SJSA1 (cell line): ENCODE measurements around the gene SHISA6. TPM values are rescaled to one million over a fixed set of nuclear protein-coding genes. Genes with fewer than 3 reads are reported as not detected.

Experiments
- DNase-seq, 2 experiments: peaks; one replicate each; pipeline ENCODE4 v3.0.0-alpha.2; 2015 to 2020; ENCODE audit warnings: low spot score in 2 of 2, low read depth in 1 of 2
- H3K27ac ChIP-seq: fragments of 250-450 bp; sonication (Bioruptor Pico); 2 replicates; pipeline ENCODE4 v1.5.1; 2020; ENCODE audit warnings: mild to moderate bottlenecking, moderate library complexity
- H3K27me3 ChIP-seq: fragments of 250-450 bp; sonication (Bioruptor Pico); replicated peaks from 2 replicates; pipeline ENCODE4 v1.5.1; 2020; ENCODE audit warnings: mild to moderate bottlenecking, moderate library complexity
- H3K36me3 ChIP-seq: fragments of 250-450 bp; sonication (Bioruptor Pico); 2 replicates; pipeline ENCODE4 v1.5.1; 2020; ENCODE audit warnings: mild to moderate bottlenecking
- H3K4me1 ChIP-seq: fragments of 250-450 bp; sonication (Bioruptor Pico); replicated peaks from 2 replicates; pipeline ENCODE4 v1.6.1; 2021; ENCODE audit warnings: mild to moderate bottlenecking
- H3K4me3 ChIP-seq: fragments of 250-450 bp; sonication (Bioruptor Pico); 2 replicates; pipeline ENCODE4 v1.5.1; 2020; ENCODE audit warnings: mild to moderate bottlenecking
- H3K9me3 ChIP-seq: fragments of 250-450 bp; sonication (Bioruptor Pico); replicated peaks from 2 replicates; pipeline ENCODE4 v1.5.1; 2020; ENCODE audit warnings: mild to moderate bottlenecking
- total RNA-seq: library from RNA; depleted of rRNA; stranded (reverse); fragments of >200 nt; shearing (Covaris generic); gene quantifications from 2 replicates; pipeline ENCODE4 v1.2.3, GENCODE V29; 2014

Gene SHISA6
- total RNA-seq, 1 experiment from 2014 or later: 0.05 TPM

- Histone ChIP-seq H3K27ac (no peak overlapping the region), H3K4me3 (no peak overlapping the region), H3K36me3 (no peaks in the 10 kb centered on the region), H3K9me3 (0 out of 2 replicates have a peak, but pooled peaks cover 2% of the 10 kb centered on the region), H3K27me3 (no peaks in the 10 kb centered on the region), H3K4me1 (no peaks in the 10 kb centered on the region)
- DNase-seq: no peak
Measured at GRCh38 chr17:11555530-11555929, 314.5 kb downstream of the SHISA6 start.

- no peaks in the 10 kb centered on the region for H3K36me3 ChIP-seq
- no peak overlapping the region for H3K4me3 ChIP-seq
- no peak overlapping the region for H3K27ac ChIP-seq
- no peaks in the 10 kb centered on the region for H3K4me1 ChIP-seq
- no peaks in the 10 kb centered on the region for H3K9me3 ChIP-seq
- no peaks in the 10 kb centered on the region for H3K27me3 ChIP-seq
- no peak for DNase-seq
Measured at GRCh38 chr17:11557727-11558452, 316.9 kb downstream of the SHISA6 start.

DNA sequence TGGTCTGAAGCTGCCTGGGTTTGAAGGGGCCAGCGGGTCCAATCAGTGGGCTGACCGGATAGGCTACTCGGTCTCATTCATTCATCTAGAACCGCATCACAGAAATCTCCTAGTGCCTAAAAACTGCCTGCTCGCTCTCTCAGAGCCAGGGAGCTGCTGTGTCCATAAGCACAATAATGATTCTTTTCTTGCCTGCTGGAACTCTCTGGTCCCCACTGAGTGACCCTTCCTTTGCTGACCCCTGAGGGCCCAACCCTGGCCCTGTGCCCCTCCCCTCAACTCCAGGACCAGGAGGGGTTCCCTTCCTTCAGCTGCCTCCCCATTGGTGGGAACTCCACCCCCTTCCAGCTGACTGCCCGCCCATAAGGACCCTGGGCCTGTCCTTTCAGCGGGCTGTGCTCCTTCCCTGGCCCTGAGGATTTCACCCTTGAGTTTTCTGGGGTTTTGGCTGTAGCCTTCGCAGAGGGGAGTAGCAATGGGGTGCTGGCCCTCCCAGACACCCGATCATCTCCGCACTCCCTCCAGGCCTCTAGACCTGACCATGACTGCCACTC, 317.7 kb downstream of the SHISA6 start:
- Histone ChIP-seq H3K27me3 (no peaks in the 10 kb centered on the region), H3K4me1 (no peaks in the 10 kb centered on the region), H3K9me3 (no peaks in the 10 kb centered on the region), H3K36me3 (no peaks in the 10 kb centered on the region), H3K27ac (no peak overlapping the region), H3K4me3 (no peak overlapping the region)
- DNase-seq: no peak

GRCh38 chr17:11559601-11560000, 318.6 kb downstream of the SHISA6 start:
- no peak for DNase-seq
- no peaks in the 10 kb centered on the region for H3K36me3 ChIP-seq
- H3K4me1 ChIP-seq: no peaks in the 10 kb centered on the region
- no peak overlapping the region for H3K27ac ChIP-seq
- no peak overlapping the region for H3K4me3 ChIP-seq
- no peaks in the 10 kb centered on the region for H3K9me3 ChIP-seq
- no peaks in the 10 kb centered on the region for H3K27me3 ChIP-seq

GRCh38 chr17:11561281-11561680, 320.3 kb downstream of the SHISA6 start:
- Histone ChIP-seq H3K4me1 (no peaks in the 10 kb centered on the region), H3K27me3 (no peaks in the 10 kb centered on the region), H3K4me3 (no peak overlapping the region), H3K9me3 (no peaks in the 10 kb centered on the region), H3K36me3 (no peaks in the 10 kb centered on the region), H3K27ac (no peak overlapping the region)
- DNase-seq: no peak

- no peak overlapping the region for H3K27ac ChIP-seq
- no peaks in the 10 kb centered on the region for H3K9me3 ChIP-seq
- H3K4me1 ChIP-seq: no peaks in the 10 kb centered on the region
- no peak for DNase-seq
- H3K27me3 ChIP-seq: no peaks in the 10 kb centered on the region
- no peaks in the 10 kb centered on the region for H3K36me3 ChIP-seq
- H3K4me3 ChIP-seq: no peak overlapping the region
Measured at GRCh38 chr17:11561702-11562101, 320.7 kb downstream of the SHISA6 start.

- Histone ChIP-seq H3K4me1 (no peaks in the 10 kb centered on the region), H3K9me3 (no peaks in the 10 kb centered on the region), H3K36me3 (no peaks in the 10 kb centered on the region), H3K4me3 (no peak overlapping the region), H3K27me3 (no peaks in the 10 kb centered on the region), H3K27ac (no peak overlapping the region)
- DNase-seq: no peak
Measured at GRCh38 chr17:11564589-11565380, 323.8 kb downstream of the SHISA6 start.

- Histone ChIP-seq H3K27me3 (no peaks in the 10 kb centered on the region), H3K9me3 (no peaks in the 10 kb centered on the region), H3K4me1 (no peaks in the 10 kb centered on the region), H3K36me3 (no peaks in the 10 kb centered on the region), H3K4me3 (no peak overlapping the region), H3K27ac (no peak overlapping the region)
- DNase-seq: no peak
Measured at GRCh38 chr17:11565591-11565990, 324.6 kb downstream of the SHISA6 start.

DNA sequence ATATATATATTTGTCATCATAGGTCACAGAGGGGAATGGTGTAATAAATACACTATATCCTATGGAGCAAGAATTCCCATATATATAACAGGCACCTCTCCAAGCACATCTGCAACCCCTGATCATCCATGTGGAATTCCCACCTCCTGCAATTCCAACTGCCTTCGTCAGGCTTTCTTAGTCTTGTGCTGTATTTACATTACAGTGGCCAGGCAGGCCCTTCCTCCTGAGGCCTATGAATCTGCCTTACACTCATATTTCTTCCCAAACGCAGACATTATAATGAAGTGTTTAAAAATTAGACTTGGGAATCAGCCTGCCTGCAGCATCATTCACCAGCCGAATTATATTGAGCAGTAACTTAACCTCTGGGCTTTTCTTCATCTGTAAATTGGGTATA, 338.0 kb downstream of the SHISA6 start:
- DNase-seq: no peak
- no peaks in the 10 kb centered on the region for H3K27me3 ChIP-seq
- no peaks in the 10 kb centered on the region for H3K9me3 ChIP-seq
- H3K36me3 ChIP-seq: no peaks in the 10 kb centered on the region
- H3K4me3 ChIP-seq: no peak overlapping the region
- no peaks in the 10 kb centered on the region for H3K4me1 ChIP-seq
- no peak overlapping the region for H3K27ac ChIP-seq

GRCh38 chr17:11580677-11581076, 339.7 kb downstream of the SHISA6 start:
- H3K9me3 ChIP-seq: no peaks in the 10 kb centered on the region
- DNase-seq: no peak
- no peak overlapping the region for H3K27ac ChIP-seq
- no peaks in the 10 kb centered on the region for H3K36me3 ChIP-seq
- H3K4me1 ChIP-seq: no peaks in the 10 kb centered on the region
- no peak overlapping the region for H3K4me3 ChIP-seq
- H3K27me3 ChIP-seq: no peaks in the 10 kb centered on the region

- H3K36me3 ChIP-seq: no peaks in the 10 kb centered on the region
- H3K4me3 ChIP-seq: no peak overlapping the region
- H3K4me1 ChIP-seq: no peaks in the 10 kb centered on the region
- DNase-seq: no peak
- H3K27me3 ChIP-seq: no peaks in the 10 kb centered on the region
- no peak overlapping the region for H3K27ac ChIP-seq
- no peaks in the 10 kb centered on the region for H3K9me3 ChIP-seq
Measured at GRCh38 chr17:11582217-11582616, 341.2 kb downstream of the SHISA6 start.

- DNase-seq: no peak
- H3K27ac ChIP-seq: no peak overlapping the region
Measured at GRCh38 chr17:11583306-11583992, 342.4 kb downstream of the SHISA6 start.

GRCh38 chr17:11589716-11590115, 348.7 kb downstream of the SHISA6 start:
- Histone ChIP-seq H3K36me3 (no peaks in the 10 kb centered on the region), H3K27ac (no peak overlapping the region), H3K4me1 (no peaks in the 10 kb centered on the region), H3K4me3 (no peak overlapping the region), H3K27me3 (no peaks in the 10 kb centered on the region), H3K9me3 (no peaks in the 10 kb centered on the region)
- no peak for DNase-seq

More at GRCh38 chr17:11583306-11583992, 342.4 kb downstream of the SHISA6 start:
- Histone ChIP-seq H3K36me3 (no peaks in the 10 kb centered on the region), H3K4me3 (no peak overlapping the region), H3K27me3 (no peaks in the 10 kb centered on the region), H3K4me1 (no peaks in the 10 kb centered on the region), H3K9me3 (no peaks in the 10 kb centered on the region)
